ENCODE data around the gene NBEAL2.

Gene NBEAL2

GRCh38 chr3:47009225-47010110 lies 30.0 kb downstream of the NBEAL2 start:
- TF ChIP-seq CTCF (IDR thresholded peaks at IDR 0.05; ENCODE audit: insufficient read depth, low read depth, low read length, missing control alignments), result no peak
- peak; percentile 88 for DNase-seq (ENCODE audit: low read depth)
- H3K4me3 ChIP-seq (ENCODE audit: low read depth, low read length), result peak overlapping the region; percentile 20

GRCh38 chr3:47010111-47010712 lies 30.7 kb downstream of the NBEAL2 start:
- DNase-seq (ENCODE audit: low read depth), result peak; percentile 4
- TF ChIP-seq CTCF (IDR thresholded peaks at IDR 0.05; ENCODE audit: insufficient read depth, low read depth, low read length, missing control alignments), result no peak
- H3K4me3 ChIP-seq (ENCODE audit: low read depth, low read length), result no peak overlapping the region

- no peak overlapping the region for H3K4me3 ChIP-seq (ENCODE audit: low read depth, low read length)
- no peak for DNase-seq (ENCODE audit: low read depth)
- TF ChIP-seq CTCF (IDR thresholded peaks at IDR 0.05; ENCODE audit: insufficient read depth, low read depth, low read length, missing control alignments), result no peak
Measured at GRCh38 chr3:47010910-47011309, 31.4 kb downstream of the NBEAL2 start.

GRCh38 chr3:47011371-47011770 lies 31.9 kb downstream of the NBEAL2 start:
- TF ChIP-seq CTCF (IDR thresholded peaks at IDR 0.05; ENCODE audit: insufficient read depth, low read depth, low read length, missing control alignments), result no peak
- no peak overlapping the region for H3K4me3 ChIP-seq (ENCODE audit: low read depth, low read length)
- no peak for DNase-seq (ENCODE audit: low read depth)

- no peak overlapping the region for H3K4me3 ChIP-seq (ENCODE audit: low read depth, low read length)
- no peak for TF ChIP-seq CTCF (IDR thresholded peaks at IDR 0.05; ENCODE audit: insufficient read depth, low read depth, low read length, missing control alignments)
- no peak for DNase-seq (ENCODE audit: low read depth)
Measured at GRCh38 chr3:47012342-47013230, 33.1 kb downstream of the NBEAL2 start.

GRCh38 chr3:47013231-47013630 lies 33.8 kb downstream of the NBEAL2 start:
- H3K4me3 ChIP-seq (ENCODE audit: low read depth, low read length), result no peak overlapping the region
- no peak for TF ChIP-seq CTCF (IDR thresholded peaks at IDR 0.05; ENCODE audit: insufficient read depth, low read depth, low read length, missing control alignments)
- DNase-seq (ENCODE audit: low read depth), result no peak

All from GM12865 (cell line).